Measurements from ENCODE around the gene ANKRD35. TPM values are rescaled to one million over a fixed set of nuclear protein-coding genes. Genes with fewer than 3 reads are reported as not detected.

ANKRD35 gene
- total RNA-seq, 6 experiments from 2014 or later = 1.1 to 2.5 (median 1.6) TPM

DNA sequence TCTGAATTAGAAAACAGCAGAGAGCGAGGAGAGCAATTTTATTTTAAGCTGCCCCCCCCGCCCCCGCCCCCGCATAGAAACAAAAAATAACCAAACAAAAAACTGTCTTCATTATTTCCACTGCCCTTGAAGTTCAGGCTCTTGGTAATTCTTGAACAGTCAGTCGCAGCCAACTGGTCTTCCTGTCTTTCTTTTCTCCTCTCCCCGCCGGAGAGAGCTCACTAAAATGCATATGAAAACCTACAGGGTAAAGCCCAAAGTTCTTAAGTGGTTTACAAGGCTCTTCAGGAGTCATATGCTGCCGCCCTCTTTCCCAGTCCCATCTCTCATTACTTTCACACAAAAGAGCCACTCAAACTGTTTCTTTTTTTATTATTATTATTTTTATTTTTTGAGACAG is 1.1 kb upstream of the ANKRD35 start:
- 77% methylated on average over 8 of the region's 8 CpGs for WGBS (ENCODE audit: insufficient coverage, low coverage, low lambda C conversion rate, missing lambda C conversion rate)
- Histone ChIP-seq H3K4me1 (peaks cover 0 to 9% (median 0%) of the 10 kb centered on the region in 4 donors), H3K27ac (no peak overlapping the region)

DNA sequence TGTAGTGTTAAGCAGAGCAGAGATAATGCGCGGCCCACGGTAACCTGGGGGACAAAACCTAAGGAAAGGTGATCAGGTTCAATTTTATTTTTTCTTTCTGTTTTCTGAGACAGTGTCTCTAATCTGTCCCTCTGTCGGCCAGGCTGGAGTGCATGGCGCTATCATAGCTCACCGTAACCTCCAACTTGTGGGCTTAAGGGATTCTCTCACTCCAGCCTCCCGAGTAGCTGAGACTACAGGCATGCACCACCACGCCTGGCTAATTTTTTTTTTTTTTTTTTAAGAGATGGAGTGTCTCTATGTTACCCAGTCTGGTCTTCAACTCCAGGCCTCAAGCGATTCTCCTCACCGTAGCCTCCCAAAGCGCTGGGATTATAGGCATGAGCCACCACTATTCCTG is 724 bp upstream of the ANKRD35 start:
- H3K27me3 ChIP-seq = no peaks in the 10 kb centered on the region
- no peak for DNase-seq
- H3K36me3 ChIP-seq = no peaks in the 10 kb centered on the region
- peaks cover 0 to 9% (median 0%) of the 10 kb centered on the region in 4 donors for H3K4me1 ChIP-seq
- H3K9me3 ChIP-seq = no peaks in the 10 kb centered on the region
- TF ChIP-seq POLR2A (IDR thresholded peaks at IDR 0.05) (no peak), CTCF (IDR thresholded peaks at IDR 0.05) (peak in 1 of 4 donors; percentile 4)
- peak overlapping the region; percentile 63 to 66 (median 63) for H3K4me3 ChIP-seq
- ATAC-seq = peak in 3 of 4 donors; percentile 2 to 4 (median 4)
- intact Hi-C loops (cut with DNase I) = no loop called here
- 44% methylated on average over 9 of the region's 11 CpGs for WGBS (ENCODE audit: insufficient coverage, low coverage, low lambda C conversion rate, missing lambda C conversion rate)
- no peak overlapping the region for H3K27ac ChIP-seq

More for the DNA sequence above, 1.1 kb upstream of the ANKRD35 start:
- Histone ChIP-seq H3K36me3 (no peaks in the 10 kb centered on the region), H3K27me3 (no peaks in the 10 kb centered on the region), H3K4me3 (no peak overlapping the region), H3K9me3 (no peaks in the 10 kb centered on the region)
- intact Hi-C loops (cut with DNase I) = no loop called here
- DNase-seq (no peak), ATAC-seq (no peak)
- no peak for TF ChIP-seq CTCF (IDR thresholded peaks at IDR 0.05)
- TF ChIP-seq POLR2A (IDR thresholded peaks at IDR 0.05) = no peak

DNA sequence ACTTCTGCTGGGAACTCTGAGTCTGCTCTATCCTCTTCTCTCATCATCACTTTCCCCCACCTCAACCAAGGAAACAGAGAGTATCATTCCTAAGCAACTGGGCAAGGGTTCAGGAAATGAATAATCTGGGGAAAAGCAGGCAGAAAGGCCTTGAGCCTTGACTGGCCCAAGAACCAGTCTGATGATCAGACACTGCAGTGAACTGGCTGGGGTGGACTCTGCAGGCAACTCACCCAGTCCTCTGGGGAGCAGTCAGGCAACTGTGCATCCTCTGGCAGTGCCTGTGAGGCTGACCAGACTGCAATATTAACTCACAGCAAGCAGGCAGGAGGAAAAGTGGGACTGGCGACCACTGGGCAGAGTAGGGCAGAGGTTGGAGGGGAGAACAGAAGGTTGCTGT is 991 bp downstream of the ANKRD35 start:
- no peak for ATAC-seq
- H3K4me3 ChIP-seq = no peak overlapping the region
- no peaks in the 10 kb centered on the region for H3K36me3 ChIP-seq
- intact Hi-C loops (cut with DNase I) = no loop called here
- TF ChIP-seq POLR2A (IDR thresholded peaks at IDR 0.05) = no peak
- TF ChIP-seq CTCF (IDR thresholded peaks at IDR 0.05) = no peak
- DNase-seq = no peak
- H3K9me3 ChIP-seq = no peaks in the 10 kb centered on the region
- peaks cover 0 to 9% (median 0%) of the 10 kb centered on the region in 4 donors for H3K4me1 ChIP-seq
- no peak overlapping the region for H3K27ac ChIP-seq
- WGBS (ENCODE audit: insufficient coverage, low coverage, low lambda C conversion rate, missing lambda C conversion rate) = 83% methylated on average over 1 of the region's 1 CpG
- H3K27me3 ChIP-seq = no peaks in the 10 kb centered on the region

DNA sequence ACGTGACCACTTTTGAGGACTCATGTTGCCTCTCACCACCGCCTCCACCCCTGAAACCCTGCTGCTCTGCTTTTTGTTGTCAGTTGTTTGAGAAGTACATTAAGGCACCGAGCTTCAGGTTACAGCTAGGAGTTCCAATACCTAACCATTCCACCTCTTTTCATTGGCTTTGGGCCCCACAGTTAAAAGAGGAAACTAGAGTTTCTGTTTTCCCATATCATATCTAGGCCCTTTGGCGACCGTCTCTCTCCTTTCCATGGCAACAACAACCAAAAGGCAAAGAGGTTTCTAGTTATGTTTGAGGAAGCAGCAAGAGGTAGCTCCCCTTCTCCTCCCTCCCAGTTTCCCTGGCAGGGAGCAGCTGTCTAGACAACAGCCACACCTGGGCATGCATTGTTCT is 5.9 kb downstream of the ANKRD35 start:
- no peak overlapping the region for H3K4me3 ChIP-seq
- intact Hi-C loops (cut with DNase I) = no loop called here

More for the DNA sequence above, 5.9 kb downstream of the ANKRD35 start:
- Histone ChIP-seq H3K27me3 (no peaks in the 10 kb centered on the region), H3K9me3 (no peaks in the 10 kb centered on the region), H3K27ac (no peak overlapping the region), H3K4me1 (no peaks in the 10 kb centered on the region), H3K36me3 (no peaks in the 10 kb centered on the region)
- 61% methylated on average over 5 of the region's 5 CpGs for WGBS (ENCODE audit: insufficient coverage, low coverage, low lambda C conversion rate, missing lambda C conversion rate)
- TF ChIP-seq POLR2A (IDR thresholded peaks at IDR 0.05) (no peak), CTCF (IDR thresholded peaks at IDR 0.05) (no peak)
- DNase-seq (no peak), ATAC-seq (no peak)
